Upper lobe of right lung (tissue), 1 donor: ENCODE results near the gene THSD4. TPM values are rescaled to one million over a fixed set of nuclear protein-coding genes. Genes with fewer than 3 reads are reported as not detected.

Experiments
- ATAC-seq: fragments of 200-7000 bp; cut with Tn5 transposase; one replicate; pipeline ENCODE4 v1.9.1; 2020; ENCODE audit warnings: mild to moderate bottlenecking, moderate library complexity
- DNase-seq: peaks from one replicate; pipeline ENCODE4 v3.0.0-alpha.2; 2020
- H3K27ac ChIP-seq: fragments of 200-600 bp; one replicate; pipeline ENCODE4 v1.8.0; 2022
- H3K27me3 ChIP-seq: fragments of 200-600 bp; one replicate; pipeline ENCODE4 v1.8.0; 2022; ENCODE audit warnings: mild to moderate bottlenecking
- H3K36me3 ChIP-seq: fragments of 200-600 bp; one replicate; pipeline ENCODE4 v1.8.0; 2022
- H3K4me1 ChIP-seq: fragments of 200-600 bp; one replicate; pipeline ENCODE4 v1.8.0; 2022
- H3K4me3 ChIP-seq: fragments of 200-600 bp; one replicate; pipeline ENCODE4 v1.8.0; 2022; ENCODE audit warnings: mild to moderate bottlenecking
- H3K9me3 ChIP-seq: fragments of 200-600 bp; one replicate; pipeline ENCODE4 v1.8.0; 2022
- intact Hi-C: fragments of 100-400 bp; cut with DNase I; formaldehyde crosslinking; loops from one replicate; pipeline ENCODE4 v1.11.0; 2022
- total RNA-seq: library from RNA; stranded (reverse); fragmentation: NEBNext Ultra II Directional; extraction: Animal tissue kit (Norgen Biotek cat#: 25700); gene quantifications from one replicate; pipeline ENCODE4 v1.2.1, GENCODE V29; 2021
- TF ChIP-seq, protein P1 (sequence below): fragments of 200-600 bp; IDR thresholded peaks from one replicate; pipeline ENCODE4 v1.8.0; 2022; ENCODE audit warnings: antibody characterized with exemption
- donor health status: DM: no; HTN: yes; CAD: no; lungs with severe emphysema.

THSD4 gene
- total RNA-seq, 1 donor from 2014 or later = 25.6 TPM

DNA sequence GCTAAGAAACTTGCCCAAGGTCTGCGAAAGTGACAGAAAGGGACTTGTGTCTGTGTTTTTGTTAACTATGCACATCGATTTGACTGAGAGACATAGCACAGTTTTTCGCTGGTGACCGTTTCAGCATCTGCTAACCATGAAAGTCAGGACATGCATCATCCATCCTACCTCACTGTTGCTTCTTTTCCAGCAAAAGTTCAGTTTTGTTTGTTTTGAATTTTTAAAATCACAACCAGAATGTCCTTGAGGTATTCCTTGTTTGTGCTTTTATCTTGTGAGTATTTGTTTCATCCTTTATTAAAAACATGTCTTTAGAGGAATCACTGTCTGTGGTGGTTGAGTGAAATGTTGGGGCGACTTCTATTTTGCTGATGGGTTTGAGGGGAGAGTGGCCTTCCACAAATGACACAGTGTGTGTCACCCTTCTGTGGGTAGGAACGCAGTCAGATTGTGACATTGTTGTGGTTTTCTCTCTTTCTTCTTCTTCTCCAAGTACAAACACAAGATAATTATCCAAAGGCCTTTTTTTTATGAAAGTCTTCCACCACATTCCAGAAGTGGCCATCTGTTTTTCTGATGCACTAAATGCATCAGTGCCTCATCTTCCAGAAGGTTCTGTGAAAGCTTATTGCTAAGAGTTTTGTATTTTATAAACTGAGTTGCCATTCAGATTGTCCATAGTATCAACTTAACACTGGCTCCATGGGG is 480.7 kb downstream of the THSD4 start:
- Histone ChIP-seq H3K27me3 (no peaks in the 10 kb centered on the region), H3K9me3 (no peaks in the 10 kb centered on the region), H3K36me3 (no peaks in the 10 kb centered on the region), H3K4me1 (peaks cover 21% of the 10 kb centered on the region), H3K27ac (peak overlapping the region; percentile 56), H3K4me3 (no peak overlapping the region)
- ATAC-seq (no peak), DNase-seq (no peak)
- TF ChIP-seq, protein P1, sequence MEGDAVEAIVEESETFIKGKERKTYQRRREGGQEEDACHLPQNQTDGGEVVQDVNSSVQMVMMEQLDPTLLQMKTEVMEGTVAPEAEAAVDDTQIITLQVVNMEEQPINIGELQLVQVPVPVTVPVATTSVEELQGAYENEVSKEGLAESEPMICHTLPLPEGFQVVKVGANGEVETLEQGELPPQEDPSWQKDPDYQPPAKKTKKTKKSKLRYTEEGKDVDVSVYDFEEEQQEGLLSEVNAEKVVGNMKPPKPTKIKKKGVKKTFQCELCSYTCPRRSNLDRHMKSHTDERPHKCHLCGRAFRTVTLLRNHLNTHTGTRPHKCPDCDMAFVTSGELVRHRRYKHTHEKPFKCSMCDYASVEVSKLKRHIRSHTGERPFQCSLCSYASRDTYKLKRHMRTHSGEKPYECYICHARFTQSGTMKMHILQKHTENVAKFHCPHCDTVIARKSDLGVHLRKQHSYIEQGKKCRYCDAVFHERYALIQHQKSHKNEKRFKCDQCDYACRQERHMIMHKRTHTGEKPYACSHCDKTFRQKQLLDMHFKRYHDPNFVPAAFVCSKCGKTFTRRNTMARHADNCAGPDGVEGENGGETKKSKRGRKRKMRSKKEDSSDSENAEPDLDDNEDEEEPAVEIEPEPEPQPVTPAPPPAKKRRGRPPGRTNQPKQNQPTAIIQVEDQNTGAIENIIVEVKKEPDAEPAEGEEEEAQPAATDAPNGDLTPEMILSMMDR = no peak
- intact Hi-C loops = no loop called here

DNA sequence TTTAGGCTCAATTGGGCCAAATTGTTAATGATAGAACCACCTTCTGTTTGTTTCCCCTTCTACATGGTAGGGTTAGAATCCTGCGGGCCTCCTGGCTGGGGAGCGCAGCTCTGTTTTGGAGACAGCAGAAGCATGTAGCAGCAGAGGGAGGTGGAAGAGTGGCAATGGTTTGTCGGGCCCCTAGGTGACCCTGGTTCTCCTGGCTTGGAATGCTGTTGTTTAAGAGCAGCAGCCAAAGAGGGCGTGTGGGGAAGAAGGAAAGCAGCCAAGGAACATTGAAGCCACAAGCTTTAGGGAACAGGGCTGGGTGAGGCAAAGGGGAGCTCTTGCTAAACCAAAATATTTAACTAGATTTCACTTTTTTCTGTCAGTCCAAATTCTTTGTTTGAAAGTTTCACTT is 481.4 kb downstream of the THSD4 start:
- intact Hi-C loops = no loop called here
- H3K27me3 ChIP-seq = no peaks in the 10 kb centered on the region
- DNase-seq (no peak), ATAC-seq (peak; percentile 83)
- H3K4me3 ChIP-seq = no peak overlapping the region
- TF ChIP-seq, protein P1 = no peak
- no peaks in the 10 kb centered on the region for H3K9me3 ChIP-seq
- H3K4me1 ChIP-seq = peaks cover 21% of the 10 kb centered on the region
- H3K36me3 ChIP-seq = no peaks in the 10 kb centered on the region
- peak overlapping the region; percentile 56 for H3K27ac ChIP-seq

DNA sequence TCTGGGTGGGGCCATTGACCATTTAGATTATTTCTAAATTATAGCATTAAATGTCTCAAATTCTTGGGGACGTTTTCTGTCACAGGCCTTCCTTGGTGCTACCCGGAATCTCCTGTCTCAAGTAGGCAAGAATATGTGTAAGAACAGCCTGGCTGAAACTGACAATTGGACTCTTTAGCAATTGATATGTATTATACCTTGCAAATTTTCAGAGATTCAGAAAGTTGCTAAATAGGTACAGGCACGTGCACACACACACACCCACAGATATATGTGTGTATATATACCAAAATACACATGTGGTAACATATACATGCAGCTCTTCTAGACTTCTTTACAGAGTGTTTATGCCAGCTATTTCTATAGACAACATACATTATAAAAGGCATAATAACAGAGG is 481.9 kb downstream of the THSD4 start:
- Histone ChIP-seq H3K4me3 (no peak overlapping the region), H3K36me3 (no peaks in the 10 kb centered on the region), H3K27ac (peak overlapping the region; percentile 56), H3K27me3 (no peaks in the 10 kb centered on the region), H3K4me1 (peaks cover 21% of the 10 kb centered on the region), H3K9me3 (no peaks in the 10 kb centered on the region)
- ATAC-seq = no peak
- TF ChIP-seq, protein P1 = no peak
- DNase-seq = no peak
- intact Hi-C loops = no loop called here

DNA sequence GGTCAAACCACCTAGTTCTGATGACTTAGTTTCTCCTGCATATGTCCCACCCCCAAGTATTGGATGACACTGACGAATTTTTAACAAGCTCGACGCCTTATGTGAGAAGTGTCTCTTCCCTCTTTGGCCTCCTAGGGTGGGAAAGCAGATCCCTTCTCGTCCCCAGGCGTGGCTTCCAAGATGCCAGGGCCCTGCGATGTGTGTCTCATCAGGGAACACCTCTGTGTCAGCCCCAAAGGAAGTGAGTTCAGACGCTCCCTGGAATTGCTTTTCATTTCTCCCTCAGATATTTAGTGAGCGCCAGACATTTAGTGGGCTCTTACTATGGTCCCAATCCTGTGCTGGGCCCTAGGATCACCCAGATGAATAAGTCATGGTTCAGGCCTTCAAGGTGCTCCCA is 482.4 kb downstream of the THSD4 start:
- intact Hi-C loops = no loop called here
- no peaks in the 10 kb centered on the region for H3K36me3 ChIP-seq
- peak overlapping the region; percentile 56 for H3K27ac ChIP-seq
- no peaks in the 10 kb centered on the region for H3K27me3 ChIP-seq
- H3K4me1 ChIP-seq = peaks cover 21% of the 10 kb centered on the region
- ATAC-seq (no peak), DNase-seq (no peak)
- TF ChIP-seq, protein P1 = no peak
- no peaks in the 10 kb centered on the region for H3K9me3 ChIP-seq
- no peak overlapping the region for H3K4me3 ChIP-seq

DNA sequence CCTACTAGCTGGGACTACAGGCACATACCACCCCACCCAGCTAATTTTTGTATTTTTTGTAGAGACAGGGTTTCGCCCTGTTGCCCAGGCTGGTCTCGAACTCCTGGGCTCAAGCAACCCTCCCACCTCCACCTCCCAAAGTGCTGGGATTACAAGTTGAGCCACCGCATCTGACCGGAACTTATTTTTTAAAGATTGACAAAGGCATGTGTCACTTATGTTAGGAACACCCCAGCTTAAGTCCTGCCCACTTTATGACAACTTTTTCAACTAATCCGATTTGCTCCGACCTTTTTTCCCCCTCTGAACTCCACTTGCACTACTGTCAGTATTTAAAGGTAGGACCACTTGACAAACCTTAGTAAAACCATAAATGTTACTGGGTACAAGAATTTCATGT is 483.5 kb downstream of the THSD4 start:
- Histone ChIP-seq H3K27me3 (no peaks in the 10 kb centered on the region), H3K4me3 (no peak overlapping the region), H3K4me1 (peaks cover 21% of the 10 kb centered on the region), H3K27ac (no peak overlapping the region), H3K9me3 (no peaks in the 10 kb centered on the region), H3K36me3 (no peaks in the 10 kb centered on the region)
- ATAC-seq (no peak), DNase-seq (no peak)
- TF ChIP-seq, protein P1 = no peak
- intact Hi-C loops = no loop called here
